ENCODE measurements around the gene RPRD1B. TPM values are rescaled to one million over a fixed set of nuclear protein-coding genes. Genes with fewer than 3 reads are reported as not detected.

Gene RPRD1B
- total and polyA plus RNA-seq, 8 donors = 25.7 to 50.9 (median 47.4) TPM

GRCh38 chr20:38108438-38108985 lies 75.0 kb downstream of the RPRD1B start:
- Histone ChIP-seq H3K27me3 (no peaks in the 10 kb centered on the region), H3K4me1 (peaks cover 11 to 23% of the 10 kb centered on the region in 2 donors), H3K27ac (peak overlapping the region; percentile 18 to 53), H3K36me3 (no peaks in the 10 kb centered on the region), H3K4me3 (no peak overlapping the region), H3K9me3 (no peaks in the 10 kb centered on the region)
- intact Hi-C loops (cut with DNase I) = no loop called here
- ATAC-seq = peak; percentile 37
- TF ChIP-seq CTCF (IDR thresholded peaks at IDR 0.05) = no peak
- peak in 2 of 4 donors; percentile 89 to 91 for DNase-seq

GRCh38 chr20:38108986-38109541 lies 75.5 kb downstream of the RPRD1B start:
- Histone ChIP-seq H3K4me1 (peaks cover 11 to 28% of the 10 kb centered on the region in 2 donors), H3K27me3 (no peaks in the 10 kb centered on the region), H3K36me3 (no peaks in the 10 kb centered on the region), H3K27ac (peak overlapping the region; percentile 9 to 53), H3K4me3 (no peak overlapping the region), H3K9me3 (no peaks in the 10 kb centered on the region)
- DNase-seq = peak in 2 of 4 donors; percentile 93 to 95
- no peak for TF ChIP-seq CTCF (IDR thresholded peaks at IDR 0.05)
- ATAC-seq = peak; percentile 60
- intact Hi-C loops (cut with DNase I) = no loop called here

- Histone ChIP-seq H3K36me3 (no peaks in the 10 kb centered on the region), H3K4me1 (peaks cover 11 to 29% of the 10 kb centered on the region in 2 donors), H3K4me3 (no peak overlapping the region), H3K9me3 (no peaks in the 10 kb centered on the region), H3K27ac (peak overlapping the region; percentile 3 to 10), H3K27me3 (no peaks in the 10 kb centered on the region)
- ATAC-seq (peak; percentile 67), DNase-seq (peak in 3 of 4 donors; percentile 67 to 89 (median 78))
- no peak for TF ChIP-seq CTCF (IDR thresholded peaks at IDR 0.05)
- intact Hi-C loops (cut with DNase I) = no loop called here
These were observed 76.3 kb downstream of the RPRD1B start for GRCh38 chr20:38109591-38110524.

DNA sequence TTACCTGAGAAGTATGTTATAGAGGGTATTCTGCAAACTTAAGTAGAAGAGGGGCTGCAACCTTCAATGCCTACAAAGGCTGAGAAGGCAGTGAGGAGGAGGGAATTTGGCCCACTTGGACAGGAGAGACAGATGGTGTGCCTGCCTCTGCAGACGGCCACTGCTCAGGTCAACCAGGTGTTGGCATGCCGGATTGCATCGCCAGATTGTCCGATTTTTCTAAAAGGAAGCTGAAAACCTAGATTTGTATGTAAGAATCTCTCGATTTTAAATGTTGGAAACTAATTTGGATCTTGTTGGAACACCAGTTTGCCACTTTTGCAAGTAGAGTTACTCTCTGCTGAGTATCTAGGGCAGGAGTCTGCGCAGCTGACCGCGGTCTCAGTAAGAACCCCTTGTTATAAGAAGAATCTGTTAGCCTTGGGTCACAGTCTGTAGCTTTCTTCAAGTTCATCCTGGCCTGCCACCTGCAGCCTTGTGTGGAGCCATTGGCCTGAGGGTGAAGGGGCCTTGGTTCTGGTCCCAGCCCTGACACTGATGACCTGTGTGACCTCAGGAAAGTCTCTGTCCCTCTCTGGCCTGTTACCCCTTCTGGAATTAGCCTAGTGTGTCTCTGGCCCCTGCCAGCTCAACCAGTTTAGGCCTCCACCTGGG lies 77.1 kb downstream of the RPRD1B start:
- no peak for DNase-seq
- Histone ChIP-seq H3K27ac (peak overlapping the region; percentile 3 to 10), H3K36me3 (no peaks in the 10 kb centered on the region), H3K9me3 (no peaks in the 10 kb centered on the region), H3K4me1 (peaks cover 11 to 29% of the 10 kb centered on the region in 2 donors), H3K27me3 (no peaks in the 10 kb centered on the region), H3K4me3 (no peak overlapping the region)
- TF ChIP-seq CTCF (IDR thresholded peaks at IDR 0.05) = no peak
- ATAC-seq = no peak
- intact Hi-C loops (cut with DNase I) = no loop called here

All from left lung (tissue), 10 donors.